Upper lobe of left lung (tissue), 4 donors: ENCODE measurements around the gene COL6A5.

Source experiments
- POLR2A ChIP-seq, 4 donors: fragments of 450-650 bp; IDR thresholded peaks; one replicate each; pipeline ENCODE4 v1.5.1; 2016 to 2017; ENCODE audit warnings: antibody characterized with exemption in 4 of 4, mild to moderate bottlenecking in 2 of 4
- TF ChIP-seq, protein P1 (sequence below), 6 experiments: fragments of 450-650 bp in 4 of 6; fragments of 200-600 bp in 2 of 6; sonication (generic) in 2 of 6; IDR thresholded peaks; one replicate each; pipeline ENCODE4 v1.5.1; 2016 to 2019; ENCODE audit warnings: antibody characterized with exemption in 6 of 6

DNA sequence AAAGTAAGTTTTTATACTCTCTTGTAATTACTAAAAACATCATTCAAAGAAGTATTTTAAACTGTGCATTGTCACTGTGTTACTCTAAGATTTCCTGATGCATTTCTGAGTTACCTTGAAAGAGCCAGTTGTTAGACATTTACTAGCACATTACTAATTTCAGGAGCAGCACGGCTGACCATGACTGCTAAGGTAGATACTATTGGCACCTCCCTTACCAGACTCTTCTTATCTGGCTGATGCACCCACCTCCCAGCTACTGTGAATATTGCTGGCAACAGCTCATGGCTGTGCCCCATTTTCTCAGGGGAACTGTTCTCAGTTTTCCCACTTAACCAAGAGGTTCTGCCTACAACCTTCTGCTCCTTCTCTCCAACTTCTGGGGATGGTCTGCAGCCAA, 29.4 kb downstream of the COL6A5 start:
- TF ChIP-seq, protein P1, sequence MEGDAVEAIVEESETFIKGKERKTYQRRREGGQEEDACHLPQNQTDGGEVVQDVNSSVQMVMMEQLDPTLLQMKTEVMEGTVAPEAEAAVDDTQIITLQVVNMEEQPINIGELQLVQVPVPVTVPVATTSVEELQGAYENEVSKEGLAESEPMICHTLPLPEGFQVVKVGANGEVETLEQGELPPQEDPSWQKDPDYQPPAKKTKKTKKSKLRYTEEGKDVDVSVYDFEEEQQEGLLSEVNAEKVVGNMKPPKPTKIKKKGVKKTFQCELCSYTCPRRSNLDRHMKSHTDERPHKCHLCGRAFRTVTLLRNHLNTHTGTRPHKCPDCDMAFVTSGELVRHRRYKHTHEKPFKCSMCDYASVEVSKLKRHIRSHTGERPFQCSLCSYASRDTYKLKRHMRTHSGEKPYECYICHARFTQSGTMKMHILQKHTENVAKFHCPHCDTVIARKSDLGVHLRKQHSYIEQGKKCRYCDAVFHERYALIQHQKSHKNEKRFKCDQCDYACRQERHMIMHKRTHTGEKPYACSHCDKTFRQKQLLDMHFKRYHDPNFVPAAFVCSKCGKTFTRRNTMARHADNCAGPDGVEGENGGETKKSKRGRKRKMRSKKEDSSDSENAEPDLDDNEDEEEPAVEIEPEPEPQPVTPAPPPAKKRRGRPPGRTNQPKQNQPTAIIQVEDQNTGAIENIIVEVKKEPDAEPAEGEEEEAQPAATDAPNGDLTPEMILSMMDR (IDR thresholded peaks at IDR 0.05) = no peak
- TF ChIP-seq POLR2A (IDR thresholded peaks at IDR 0.05) = no peak
